HepG2 (cell line): Measurements from ENCODE around the gene ELOVL5. TPM values are rescaled to one million over a fixed set of nuclear protein-coding genes. Genes with fewer than 3 reads are reported as not detected.

ENCODE experiments used
- DPF2 ChIP-seq: sonication (generic); formaldehyde crosslinking; IDR thresholded peaks from 2 replicates; pipeline ENCODE4 v1.4.0; 2020; ENCODE audit warnings: mild to moderate bottlenecking, low read depth, missing genetic modification reagents, borderline replicate concordance
- ELF3 ChIP-seq: IDR thresholded peaks from 2 replicates; pipeline ENCODE4 v1.6.1; 2016; ENCODE audit warnings: missing genetic modification reagents, missing compliant biosample characterization
- GATAD2A ChIP-seq: IDR thresholded peaks from 2 replicates; pipeline ENCODE4 v1.6.1; 2016
- JUNB ChIP-seq: sonication (generic); formaldehyde crosslinking; IDR thresholded peaks from 2 replicates; pipeline ENCODE4 v1.8.0; 2022; ENCODE audit warnings: missing genetic modification reagents, mild to moderate bottlenecking, borderline replicate concordance
- MED1 ChIP-seq: sonication (generic); formaldehyde crosslinking; IDR thresholded peaks from 2 replicates; pipeline ENCODE4 v1.4.0; 2020; ENCODE audit warnings: missing genetic modification reagents
- NFYB ChIP-seq: sonication (generic); formaldehyde crosslinking; IDR thresholded peaks from 2 replicates; pipeline ENCODE4 v1.4.0; 2020; ENCODE audit warnings: missing genetic modification reagents
- PRPF4 ChIP-seq: fragments of 200-400 bp; formaldehyde crosslinking; IDR thresholded peaks from 2 replicates; pipeline ENCODE4 v1.6.1; 2016; ENCODE audit warnings: low read length, low read depth; ENCODE audit not compliant: poor library complexity, severe bottlenecking
- SAP130 ChIP-seq: IDR thresholded peaks from 2 replicates; pipeline ENCODE4 v1.6.1; 2016; ENCODE audit warnings: low read depth
- TFAP4 ChIP-seq: sonication (generic); IDR thresholded peaks from 2 replicates; pipeline ENCODE4 v1.6.1; 2016; ENCODE audit warnings: low read depth, borderline replicate concordance
- THYN1 ChIP-seq: sonication (generic); formaldehyde crosslinking; IDR thresholded peaks from 2 replicates; pipeline ENCODE4 v1.8.1; 2023; ENCODE audit warnings: low read depth, mild to moderate bottlenecking, moderate library complexity, missing genetic modification reagents, borderline replicate concordance
- ZBTB3 ChIP-seq: sonication (generic); formaldehyde crosslinking; IDR thresholded peaks from 2 replicates; pipeline ENCODE4 v1.4.0; 2020; ENCODE audit warnings: low read depth, mild to moderate bottlenecking, moderate library complexity, missing genetic modification reagents, borderline replicate concordance
- ZNF101 ChIP-seq: sonication (generic); formaldehyde crosslinking; IDR thresholded peaks from 2 replicates; pipeline ENCODE4 v1.4.0; 2020; ENCODE audit warnings: mild to moderate bottlenecking, low read depth, missing genetic modification reagents, borderline replicate concordance
- ZNF550 ChIP-seq: sonication (generic); formaldehyde crosslinking; IDR thresholded peaks from 2 replicates; pipeline ENCODE4 v1.4.0; 2020; ENCODE audit warnings: mild to moderate bottlenecking, missing genetic modification reagents, borderline replicate concordance
- ZNF713 ChIP-seq: sonication (generic); formaldehyde crosslinking; IDR thresholded peaks from 2 replicates; pipeline ENCODE4 v1.4.0; 2020; ENCODE audit warnings: mild to moderate bottlenecking, missing genetic modification reagents
- ZNF777 ChIP-seq: sonication (generic); formaldehyde crosslinking; IDR thresholded peaks from 2 replicates; pipeline ENCODE4 v1.4.0; 2020; ENCODE audit warnings: missing genetic modification reagents
- ZUFSP ChIP-seq: sonication (generic); formaldehyde crosslinking; IDR thresholded peaks from 2 replicates; pipeline ENCODE4 v1.9.0; 2021; ENCODE audit warnings: missing genetic modification reagents, mild to moderate bottlenecking, borderline replicate concordance
- polyA plus RNA-seq, 8 experiments: library from polyadenylated mRNA; depleted of rRNA in 3 of 8; stranded (reverse) in 7 of 8; unstranded in 1 of 8; fragments of >200 nt; fragmentation: Illumina TruSeq in 4 of 8; extraction: Trizol in 4 of 8; gene quantifications; 2 replicates each; pipeline versions ENCODE4 v1.2.1 to v1.2.3, GENCODE V29; 2011 to 2016; ENCODE audit warnings: low read depth in 4 of 8, missing spikeins in 1 of 8, mixed read lengths in 1 of 8; ENCODE audit not compliant: insufficient read depth in 1 of 8
- total RNA-seq, 5 experiments: library from RNA; depleted of rRNA; stranded (reverse); fragments of >200 nt; fragmentation: Illumina TruSeq; extraction: Trizol; gene quantifications; 2 replicates each; pipeline ENCODE4 v1.2.3, GENCODE V29; 2016; ENCODE audit warnings: low read depth in 1 of 5
- TF ChIP-seq, protein P1 (sequence below): sonication (generic); formaldehyde crosslinking; IDR thresholded peaks from 2 replicates; pipeline ENCODE4 v1.5.0; 2020; ENCODE audit warnings: mild to moderate bottlenecking, missing genetic modification reagents, moderate library complexity
- TF ChIP-seq, protein P2 (sequence below): sonication (generic); formaldehyde crosslinking; IDR thresholded peaks from 2 replicates; pipeline ENCODE4 v1.8.0; 2022; ENCODE audit warnings: mild to moderate bottlenecking, missing genetic modification reagents, borderline replicate concordance
- TF ChIP-seq, protein P3 (sequence below): sonication (generic); formaldehyde crosslinking; IDR thresholded peaks from 2 replicates; pipeline ENCODE4 v1.5.1; 2020; ENCODE audit warnings: mild to moderate bottlenecking, missing genetic modification reagents, borderline replicate concordance

ELOVL5 gene
- total and polyA plus RNA-seq, 2 of the 13 experiments (the other 11 are each of a cell fraction or from before 2014, with no cell fraction given), result 50.1 to 72.4 TPM

DNA sequence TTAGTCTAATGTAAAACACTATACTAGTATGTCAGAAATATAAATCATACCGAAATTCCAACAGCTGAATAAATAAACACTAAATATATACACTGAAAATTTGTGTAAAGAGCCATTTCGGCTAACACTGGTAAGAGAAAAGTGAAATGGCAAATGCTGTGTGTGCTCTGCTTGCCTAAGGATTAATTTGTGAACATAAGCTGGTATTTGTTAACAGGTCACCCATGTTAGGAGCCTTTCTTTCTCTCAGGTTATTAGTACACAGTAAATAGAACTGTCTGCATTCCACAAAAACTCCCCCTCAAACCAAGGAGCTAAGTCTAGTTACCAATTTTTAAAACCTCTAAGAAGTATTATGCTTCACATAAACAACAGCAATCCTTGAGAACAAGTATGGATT lies 27.0 kb downstream of the ELOVL5 start (continued):
- TF ChIP-seq, protein P1, sequence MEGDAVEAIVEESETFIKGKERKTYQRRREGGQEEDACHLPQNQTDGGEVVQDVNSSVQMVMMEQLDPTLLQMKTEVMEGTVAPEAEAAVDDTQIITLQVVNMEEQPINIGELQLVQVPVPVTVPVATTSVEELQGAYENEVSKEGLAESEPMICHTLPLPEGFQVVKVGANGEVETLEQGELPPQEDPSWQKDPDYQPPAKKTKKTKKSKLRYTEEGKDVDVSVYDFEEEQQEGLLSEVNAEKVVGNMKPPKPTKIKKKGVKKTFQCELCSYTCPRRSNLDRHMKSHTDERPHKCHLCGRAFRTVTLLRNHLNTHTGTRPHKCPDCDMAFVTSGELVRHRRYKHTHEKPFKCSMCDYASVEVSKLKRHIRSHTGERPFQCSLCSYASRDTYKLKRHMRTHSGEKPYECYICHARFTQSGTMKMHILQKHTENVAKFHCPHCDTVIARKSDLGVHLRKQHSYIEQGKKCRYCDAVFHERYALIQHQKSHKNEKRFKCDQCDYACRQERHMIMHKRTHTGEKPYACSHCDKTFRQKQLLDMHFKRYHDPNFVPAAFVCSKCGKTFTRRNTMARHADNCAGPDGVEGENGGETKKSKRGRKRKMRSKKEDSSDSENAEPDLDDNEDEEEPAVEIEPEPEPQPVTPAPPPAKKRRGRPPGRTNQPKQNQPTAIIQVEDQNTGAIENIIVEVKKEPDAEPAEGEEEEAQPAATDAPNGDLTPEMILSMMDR (CRISPR knock-in tag), result no peak
- no peak for TF ChIP-seq JUNB (CRISPR knock-in tag)
- peak; percentile 68; the same call in 1 of the 2 replicates for TF ChIP-seq TFAP4
- TF ChIP-seq ZNF101, result no peak
- TF ChIP-seq ZBTB3 (CRISPR knock-in tag), result no peak
- peak; percentile 52 for TF ChIP-seq SAP130
- no peak for TF ChIP-seq PRPF4
- no peak for TF ChIP-seq ZNF713 (CRISPR knock-in tag)
- peak; percentile 47; the same call in 1 of the 2 replicates for TF ChIP-seq DPF2 (CRISPR knock-in tag)
- TF ChIP-seq ZNF777 (CRISPR knock-in tag), result no peak
- TF ChIP-seq THYN1 (CRISPR knock-in tag), result no peak
- no peak for TF ChIP-seq ZUFSP
- no peak for TF ChIP-seq MED1 (CRISPR knock-in tag)
- TF ChIP-seq, protein P2, sequence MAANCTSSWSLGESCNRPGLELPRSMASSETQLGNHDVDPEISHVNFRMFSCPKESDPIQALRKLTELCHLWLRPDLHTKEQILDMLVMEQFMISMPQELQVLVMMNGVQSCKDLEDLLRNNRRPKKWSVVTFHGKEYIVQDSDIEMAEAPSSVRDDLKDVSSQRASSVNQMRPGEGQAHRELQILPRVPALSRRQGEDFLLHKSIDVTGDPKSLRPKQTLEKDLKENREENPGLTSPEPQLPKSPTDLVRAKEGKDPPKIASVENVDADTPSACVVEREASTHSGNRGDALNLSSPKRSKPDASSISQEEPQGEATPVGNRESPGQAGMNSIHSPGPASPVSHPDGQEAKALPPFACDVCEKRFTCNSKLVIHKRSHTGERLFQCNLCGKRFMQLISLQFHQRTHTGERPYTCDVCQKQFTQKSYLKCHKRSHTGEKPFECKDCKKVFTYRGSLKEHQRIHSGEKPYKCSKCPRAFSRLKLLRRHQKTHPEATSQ, result no peak
- TF ChIP-seq ZNF550 (CRISPR knock-in tag), result no peak
- TF ChIP-seq, protein P3, sequence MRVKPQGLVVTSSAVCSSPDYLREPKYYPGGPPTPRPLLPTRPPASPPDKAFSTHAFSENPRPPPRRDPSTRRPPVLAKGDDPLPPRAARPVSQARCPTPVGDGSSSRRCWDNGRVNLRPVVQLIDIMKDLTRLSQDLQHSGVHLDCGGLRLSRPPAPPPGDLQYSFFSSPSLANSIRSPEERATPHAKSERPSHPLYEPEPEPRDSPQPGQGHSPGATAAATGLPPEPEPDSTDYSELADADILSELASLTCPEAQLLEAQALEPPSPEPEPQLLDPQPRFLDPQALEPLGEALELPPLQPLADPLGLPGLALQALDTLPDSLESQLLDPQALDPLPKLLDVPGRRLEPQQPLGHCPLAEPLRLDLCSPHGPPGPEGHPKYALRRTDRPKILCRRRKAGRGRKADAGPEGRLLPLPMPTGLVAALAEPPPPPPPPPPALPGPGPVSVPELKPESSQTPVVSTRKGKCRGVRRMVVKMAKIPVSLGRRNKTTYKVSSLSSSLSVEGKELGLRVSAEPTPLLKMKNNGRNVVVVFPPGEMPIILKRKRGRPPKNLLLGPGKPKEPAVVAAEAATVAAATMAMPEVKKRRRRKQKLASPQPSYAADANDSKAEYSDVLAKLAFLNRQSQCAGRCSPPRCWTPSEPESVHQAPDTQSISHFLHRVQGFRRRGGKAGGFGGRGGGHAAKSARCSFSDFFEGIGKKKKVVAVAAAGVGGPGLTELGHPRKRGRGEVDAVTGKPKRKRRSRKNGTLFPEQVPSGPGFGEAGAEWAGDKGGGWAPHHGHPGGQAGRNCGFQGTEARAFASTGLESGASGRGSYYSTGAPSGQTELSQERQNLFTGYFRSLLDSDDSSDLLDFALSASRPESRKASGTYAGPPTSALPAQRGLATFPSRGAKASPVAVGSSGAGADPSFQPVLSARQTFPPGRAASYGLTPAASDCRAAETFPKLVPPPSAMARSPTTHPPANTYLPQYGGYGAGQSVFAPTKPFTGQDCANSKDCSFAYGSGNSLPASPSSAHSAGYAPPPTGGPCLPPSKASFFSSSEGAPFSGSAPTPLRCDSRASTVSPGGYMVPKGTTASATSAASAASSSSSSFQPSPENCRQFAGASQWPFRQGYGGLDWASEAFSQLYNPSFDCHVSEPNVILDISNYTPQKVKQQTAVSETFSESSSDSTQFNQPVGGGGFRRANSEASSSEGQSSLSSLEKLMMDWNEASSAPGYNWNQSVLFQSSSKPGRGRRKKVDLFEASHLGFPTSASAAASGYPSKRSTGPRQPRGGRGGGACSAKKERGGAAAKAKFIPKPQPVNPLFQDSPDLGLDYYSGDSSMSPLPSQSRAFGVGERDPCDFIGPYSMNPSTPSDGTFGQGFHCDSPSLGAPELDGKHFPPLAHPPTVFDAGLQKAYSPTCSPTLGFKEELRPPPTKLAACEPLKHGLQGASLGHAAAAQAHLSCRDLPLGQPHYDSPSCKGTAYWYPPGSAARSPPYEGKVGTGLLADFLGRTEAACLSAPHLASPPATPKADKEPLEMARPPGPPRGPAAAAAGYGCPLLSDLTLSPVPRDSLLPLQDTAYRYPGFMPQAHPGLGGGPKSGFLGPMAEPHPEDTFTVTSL, result peak; percentile 32; the same call in 1 of the 2 replicates
- no peak for TF ChIP-seq NFYB
- TF ChIP-seq ELF3, result peak; percentile 27; the same call in 1 of the 2 replicates
- TF ChIP-seq GATAD2A (CRISPR knock-in tag), result peak; percentile 68
